PC-3 (cell line): ENCODE measurements around the gene DNAAF1.

Experiments
- EZH2 ChIP-seq: fragments of 300-600 bp; sonication (generic); IDR thresholded peaks from one replicate; pipeline ENCODE4 v1.6.1; 2017; ENCODE audit warnings: antibody characterized with exemption, mild to moderate bottlenecking, low read length; ENCODE audit not compliant: unreplicated experiment
- TF ChIP-seq, protein P1 (sequence below): fragments of 300-600 bp; sonication (generic); conservative IDR thresholded peaks from 2 replicates; pipeline ENCODE4 v1.5.1; 2017; ENCODE audit warnings: antibody characterized with exemption, low read depth, mild to moderate bottlenecking, low read length

DNA sequence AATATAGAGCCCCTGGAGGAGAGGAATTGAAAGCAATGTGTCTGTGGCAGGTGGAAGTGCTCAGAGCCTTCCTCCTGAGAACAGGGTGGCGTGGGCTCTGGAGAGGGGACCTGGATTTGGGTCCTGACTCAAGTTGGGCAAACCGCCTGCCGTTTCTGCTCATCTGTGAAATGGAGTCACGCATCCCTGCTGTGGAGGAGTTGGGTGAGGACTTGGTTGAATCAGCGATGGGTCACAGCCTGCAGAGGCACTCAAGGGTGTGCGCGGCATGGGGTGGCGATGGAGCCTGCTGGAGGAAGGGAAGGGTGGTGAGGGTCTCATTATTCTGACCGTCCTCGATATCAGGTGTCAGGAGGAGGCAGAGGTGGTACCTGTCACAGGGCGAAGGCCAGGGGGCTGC lies 48.9 kb downstream of the DNAAF1 start:
- TF ChIP-seq, protein P1, sequence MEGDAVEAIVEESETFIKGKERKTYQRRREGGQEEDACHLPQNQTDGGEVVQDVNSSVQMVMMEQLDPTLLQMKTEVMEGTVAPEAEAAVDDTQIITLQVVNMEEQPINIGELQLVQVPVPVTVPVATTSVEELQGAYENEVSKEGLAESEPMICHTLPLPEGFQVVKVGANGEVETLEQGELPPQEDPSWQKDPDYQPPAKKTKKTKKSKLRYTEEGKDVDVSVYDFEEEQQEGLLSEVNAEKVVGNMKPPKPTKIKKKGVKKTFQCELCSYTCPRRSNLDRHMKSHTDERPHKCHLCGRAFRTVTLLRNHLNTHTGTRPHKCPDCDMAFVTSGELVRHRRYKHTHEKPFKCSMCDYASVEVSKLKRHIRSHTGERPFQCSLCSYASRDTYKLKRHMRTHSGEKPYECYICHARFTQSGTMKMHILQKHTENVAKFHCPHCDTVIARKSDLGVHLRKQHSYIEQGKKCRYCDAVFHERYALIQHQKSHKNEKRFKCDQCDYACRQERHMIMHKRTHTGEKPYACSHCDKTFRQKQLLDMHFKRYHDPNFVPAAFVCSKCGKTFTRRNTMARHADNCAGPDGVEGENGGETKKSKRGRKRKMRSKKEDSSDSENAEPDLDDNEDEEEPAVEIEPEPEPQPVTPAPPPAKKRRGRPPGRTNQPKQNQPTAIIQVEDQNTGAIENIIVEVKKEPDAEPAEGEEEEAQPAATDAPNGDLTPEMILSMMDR: no peak
- no peak for TF ChIP-seq EZH2
